ENCODE data around the gene LRRC74A.

GRCh38 chr14:76780875-76781647 is 45.1 kb upstream of the LRRC74A start:
- no peak for TF ChIP-seq CTCF (IDR thresholded peaks at IDR 0.05; ENCODE audit: low read depth, low read length)
- no peak for TF ChIP-seq EZH2phosphoT487 (IDR thresholded peaks at IDR 0.05; ENCODE audit: low read depth)

Data from OCI-LY3 (cell line).